Stomach (tissue), 4 donors: Measurements from ENCODE around the gene RAB28.

ENCODE experiments used
- POLR2A ChIP-seq, 4 donors: fragments of 450-650 bp; IDR thresholded peaks; one replicate each; pipeline ENCODE4 v1.6.1; 2016; ENCODE audit warnings: antibody characterized with exemption in 4 of 4, control low read depth in 2 of 4, mild to moderate bottlenecking in 1 of 4, moderate library complexity in 1 of 4
- TF ChIP-seq, protein P1 (sequence below), 7 experiments: fragments of 450-650 bp in 4 of 7; fragments of 200-600 bp in 3 of 7; sonication (generic) in 3 of 7; IDR thresholded peaks; one replicate each; pipeline ENCODE4 v1.5.1; 2016 to 2019; ENCODE audit warnings: antibody characterized with exemption in 7 of 7, control low read depth in 2 of 7, mild to moderate bottlenecking in 1 of 7

DNA sequence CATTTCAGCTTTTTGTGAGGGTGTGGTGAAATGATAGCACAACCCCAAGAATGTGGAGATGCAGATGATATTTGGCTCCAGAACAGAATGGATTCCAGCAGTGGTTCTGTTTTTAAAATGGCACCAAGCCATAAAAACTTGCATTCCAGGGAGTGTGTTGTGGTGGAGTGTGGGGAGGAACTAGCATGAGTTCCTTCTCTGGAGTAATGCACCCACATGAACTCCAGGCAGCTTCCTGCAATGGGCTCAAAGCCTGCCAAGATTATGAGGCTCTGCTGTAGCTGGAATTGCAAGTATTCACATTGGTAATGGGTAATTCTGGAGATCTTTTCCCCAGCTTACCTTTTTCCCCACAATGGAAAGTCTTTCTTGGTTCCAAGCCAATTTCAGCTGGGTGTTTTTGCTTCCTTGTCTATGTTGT lies 161.4 kb downstream of the RAB28 start:
- TF ChIP-seq, protein P1, sequence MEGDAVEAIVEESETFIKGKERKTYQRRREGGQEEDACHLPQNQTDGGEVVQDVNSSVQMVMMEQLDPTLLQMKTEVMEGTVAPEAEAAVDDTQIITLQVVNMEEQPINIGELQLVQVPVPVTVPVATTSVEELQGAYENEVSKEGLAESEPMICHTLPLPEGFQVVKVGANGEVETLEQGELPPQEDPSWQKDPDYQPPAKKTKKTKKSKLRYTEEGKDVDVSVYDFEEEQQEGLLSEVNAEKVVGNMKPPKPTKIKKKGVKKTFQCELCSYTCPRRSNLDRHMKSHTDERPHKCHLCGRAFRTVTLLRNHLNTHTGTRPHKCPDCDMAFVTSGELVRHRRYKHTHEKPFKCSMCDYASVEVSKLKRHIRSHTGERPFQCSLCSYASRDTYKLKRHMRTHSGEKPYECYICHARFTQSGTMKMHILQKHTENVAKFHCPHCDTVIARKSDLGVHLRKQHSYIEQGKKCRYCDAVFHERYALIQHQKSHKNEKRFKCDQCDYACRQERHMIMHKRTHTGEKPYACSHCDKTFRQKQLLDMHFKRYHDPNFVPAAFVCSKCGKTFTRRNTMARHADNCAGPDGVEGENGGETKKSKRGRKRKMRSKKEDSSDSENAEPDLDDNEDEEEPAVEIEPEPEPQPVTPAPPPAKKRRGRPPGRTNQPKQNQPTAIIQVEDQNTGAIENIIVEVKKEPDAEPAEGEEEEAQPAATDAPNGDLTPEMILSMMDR (IDR thresholded peaks at IDR 0.05): no peak
- no peak for TF ChIP-seq POLR2A (IDR thresholded peaks at IDR 0.05)
